Parathyroid adenoma (tissue), 2 donors: ENCODE measurements around the gene NAV3.

Experiments
- H2AFZ ChIP-seq: fragments of 300-600 bp; sonication (generic); one replicate; pipeline ENCODE4 v1.7.0; 2017; ENCODE audit warnings: antibody characterized with exemption, mild to moderate bottlenecking
- H3K27ac ChIP-seq: fragments of 300-600 bp; sonication (generic); one replicate; pipeline ENCODE4 v1.7.0; 2017
- H3K27me3 ChIP-seq: fragments of 300-600 bp; sonication (generic); one replicate; pipeline ENCODE4 v1.7.0; 2017; ENCODE audit warnings: low read length; ENCODE audit not compliant: control insufficient read depth, insufficient read depth
- H3K36me3 ChIP-seq: fragments of 300-600 bp; sonication (generic); one replicate; pipeline ENCODE4 v1.7.0; 2017; ENCODE audit warnings: low read length; ENCODE audit not compliant: control insufficient read depth, insufficient read depth
- H3K4me1 ChIP-seq: fragments of 300-600 bp; sonication (generic); one replicate; pipeline ENCODE4 v1.7.0; 2017; ENCODE audit warnings: control low read depth
- H3K4me2 ChIP-seq: fragments of 300-600 bp; sonication (generic); one replicate; pipeline ENCODE4 v1.7.0; 2017; ENCODE audit warnings: low read length
- H3K4me3 ChIP-seq: fragments of 300-600 bp; sonication (generic); one replicate; pipeline ENCODE4 v1.7.0; 2017; ENCODE audit warnings: low read depth, low read length
- H3K79me2 ChIP-seq: fragments of 300-600 bp; sonication (generic); one replicate; pipeline ENCODE4 v1.7.0; 2017; ENCODE audit warnings: control low read depth
- H3K9ac ChIP-seq: fragments of 300-600 bp; sonication (generic); one replicate; pipeline ENCODE4 v1.7.0; 2017; ENCODE audit warnings: mild to moderate bottlenecking
- H3K9me3 ChIP-seq: fragments of 300-600 bp; sonication (generic); one replicate; pipeline ENCODE4 v1.7.0; 2017; ENCODE audit warnings: low read length; ENCODE audit not compliant: control insufficient read depth
- TF ChIP-seq, protein P1 (sequence below): fragments of 300-600 bp; sonication (generic); IDR thresholded peaks from one replicate; pipeline ENCODE4 v1.7.0; 2017; ENCODE audit warnings: antibody characterized with exemption, mild to moderate bottlenecking
- donor health status: primary hyperparathyroidism.

The NAV3 gene

DNA sequence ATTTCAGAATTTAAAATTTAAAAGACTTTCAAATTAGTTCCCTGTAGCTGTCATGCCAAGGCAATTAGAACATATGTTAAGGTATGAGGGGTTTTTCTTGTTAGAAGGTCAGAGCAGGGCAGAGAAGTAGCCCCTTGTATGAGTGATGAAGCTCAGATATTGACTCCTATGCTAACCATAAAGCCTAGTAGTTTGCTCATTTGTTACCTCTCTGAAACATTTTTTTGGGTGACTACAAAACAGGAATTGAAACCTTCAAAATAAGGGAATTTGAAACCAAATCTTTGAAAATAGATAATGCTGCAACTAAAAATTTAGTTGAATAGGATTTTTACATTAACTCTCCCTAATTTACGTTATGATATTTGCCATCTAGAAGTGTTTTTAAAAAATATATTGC, 333.5 kb downstream of the NAV3 start:
- Histone ChIP-seq H3K27ac (no peak overlapping the region), H3K4me2 (no peak overlapping the region), H3K9me3 (no peaks in the 10 kb centered on the region), H3K79me2 (no peaks in the 10 kb centered on the region), H3K36me3 (no peaks in the 10 kb centered on the region), H3K4me1 (no peaks in the 10 kb centered on the region), H2AFZ (no peak overlapping the region), H3K4me3 (no peak overlapping the region), H3K27me3 (no peaks in the 10 kb centered on the region), H3K9ac (no peak overlapping the region)
- TF ChIP-seq, protein P1, sequence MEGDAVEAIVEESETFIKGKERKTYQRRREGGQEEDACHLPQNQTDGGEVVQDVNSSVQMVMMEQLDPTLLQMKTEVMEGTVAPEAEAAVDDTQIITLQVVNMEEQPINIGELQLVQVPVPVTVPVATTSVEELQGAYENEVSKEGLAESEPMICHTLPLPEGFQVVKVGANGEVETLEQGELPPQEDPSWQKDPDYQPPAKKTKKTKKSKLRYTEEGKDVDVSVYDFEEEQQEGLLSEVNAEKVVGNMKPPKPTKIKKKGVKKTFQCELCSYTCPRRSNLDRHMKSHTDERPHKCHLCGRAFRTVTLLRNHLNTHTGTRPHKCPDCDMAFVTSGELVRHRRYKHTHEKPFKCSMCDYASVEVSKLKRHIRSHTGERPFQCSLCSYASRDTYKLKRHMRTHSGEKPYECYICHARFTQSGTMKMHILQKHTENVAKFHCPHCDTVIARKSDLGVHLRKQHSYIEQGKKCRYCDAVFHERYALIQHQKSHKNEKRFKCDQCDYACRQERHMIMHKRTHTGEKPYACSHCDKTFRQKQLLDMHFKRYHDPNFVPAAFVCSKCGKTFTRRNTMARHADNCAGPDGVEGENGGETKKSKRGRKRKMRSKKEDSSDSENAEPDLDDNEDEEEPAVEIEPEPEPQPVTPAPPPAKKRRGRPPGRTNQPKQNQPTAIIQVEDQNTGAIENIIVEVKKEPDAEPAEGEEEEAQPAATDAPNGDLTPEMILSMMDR, result no peak

- no peaks in the 10 kb centered on the region for H3K9me3 ChIP-seq
- TF ChIP-seq, protein P1, result no peak
- no peak overlapping the region for H2AFZ ChIP-seq
- no peak overlapping the region for H3K9ac ChIP-seq
- H3K4me2 ChIP-seq, result no peak overlapping the region
- H3K27me3 ChIP-seq, result no peaks in the 10 kb centered on the region
- no peaks in the 10 kb centered on the region for H3K4me1 ChIP-seq
- no peak overlapping the region for H3K4me3 ChIP-seq
- no peaks in the 10 kb centered on the region for H3K79me2 ChIP-seq
- no peak overlapping the region for H3K27ac ChIP-seq
- no peaks in the 10 kb centered on the region for H3K36me3 ChIP-seq
These were observed 336.8 kb downstream of the NAV3 start for GRCh38 chr12:78167510-78167909.

DNA sequence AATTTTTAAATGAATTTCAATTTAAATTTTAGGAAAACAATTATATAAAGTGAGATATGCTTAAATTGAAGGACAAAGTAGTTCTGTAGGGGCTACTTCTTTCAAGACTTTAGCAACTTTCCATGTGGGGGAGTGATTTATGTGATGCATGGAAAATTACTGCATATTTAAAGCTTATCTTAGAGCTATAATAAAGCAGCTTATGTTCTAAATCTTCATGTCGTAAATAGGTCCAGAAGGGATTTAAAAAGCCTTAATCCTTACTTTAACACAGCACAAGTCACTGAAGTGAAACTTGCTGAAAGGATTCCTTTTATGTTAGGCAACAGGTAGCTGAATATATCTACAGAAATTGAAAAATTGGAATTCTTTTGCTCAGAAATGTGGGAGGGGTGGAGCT, 340.4 kb downstream of the NAV3 start:
- Histone ChIP-seq H3K4me2 (no peak overlapping the region), H3K4me1 (no peaks in the 10 kb centered on the region), H3K9me3 (no peaks in the 10 kb centered on the region), H3K4me3 (no peak overlapping the region), H3K79me2 (no peaks in the 10 kb centered on the region), H3K27me3 (no peaks in the 10 kb centered on the region), H2AFZ (no peak overlapping the region), H3K36me3 (no peaks in the 10 kb centered on the region), H3K27ac (no peak overlapping the region), H3K9ac (no peak overlapping the region)
- TF ChIP-seq, protein P1, result no peak

GRCh38 chr12:78176643-78177042, 345.9 kb downstream of the NAV3 start:
- H3K4me2 ChIP-seq, result no peak overlapping the region
- H3K79me2 ChIP-seq, result no peaks in the 10 kb centered on the region
- H2AFZ ChIP-seq, result no peak overlapping the region
- H3K36me3 ChIP-seq, result no peaks in the 10 kb centered on the region
- no peak overlapping the region for H3K27ac ChIP-seq
- H3K9ac ChIP-seq, result no peak overlapping the region
- H3K4me3 ChIP-seq, result no peak overlapping the region
- TF ChIP-seq, protein P1, result no peak
- no peaks in the 10 kb centered on the region for H3K9me3 ChIP-seq
- H3K27me3 ChIP-seq, result no peaks in the 10 kb centered on the region
- no peaks in the 10 kb centered on the region for H3K4me1 ChIP-seq

GRCh38 chr12:78177298-78177697, 346.6 kb downstream of the NAV3 start:
- Histone ChIP-seq H2AFZ (no peak overlapping the region), H3K79me2 (no peaks in the 10 kb centered on the region), H3K9ac (no peak overlapping the region), H3K4me3 (no peak overlapping the region), H3K27me3 (no peaks in the 10 kb centered on the region), H3K4me1 (no peaks in the 10 kb centered on the region), H3K4me2 (no peak overlapping the region), H3K27ac (no peak overlapping the region), H3K36me3 (no peaks in the 10 kb centered on the region), H3K9me3 (no peaks in the 10 kb centered on the region)
- TF ChIP-seq, protein P1, result no peak
